ENCODE measurements around the gene KLHL2. TPM values are rescaled to one million over a fixed set of nuclear protein-coding genes. Genes with fewer than 3 reads are reported as not detected.

Gene KLHL2
- total RNA-seq, 1 donor from 2014 or later, result 22.1 TPM

GRCh38 chr4:165185448-165185847, 21.9 kb upstream of the KLHL2 start:
- H3K27ac Mint-ChIP-seq, result no peak overlapping the region

GRCh38 chr4:165190591-165191347, 16.6 kb upstream of the KLHL2 start:
- H3K4me1 Mint-ChIP-seq (ENCODE audit: low read depth), result no peaks in the 10 kb centered on the region
- no peak for DNase-seq (ENCODE audit: low spot score, unreplicated experiment)
- no peak overlapping the region for H3K27ac Mint-ChIP-seq
- H3K27me3 Mint-ChIP-seq, result no peaks in the 10 kb centered on the region
- TF ChIP-seq CTCF (IDR thresholded peaks at IDR 0.05; ENCODE audit: unreplicated experiment), result no peak
- peaks cover 5% of the 10 kb centered on the region for H3K9me3 Mint-ChIP-seq (ENCODE audit: low read depth)
- H3K36me3 Mint-ChIP-seq (ENCODE audit: insufficient read depth), result no peaks in the 10 kb centered on the region
- no peak overlapping the region for H3K4me3 Mint-ChIP-seq (ENCODE audit: low read depth)

More at GRCh38 chr4:165185448-165185847, 21.9 kb upstream of the KLHL2 start:
- Mint-ChIP-seq H3K4me1 (ENCODE audit: low read depth) (no peaks in the 10 kb centered on the region), H3K27me3 (no peaks in the 10 kb centered on the region), H3K9me3 (ENCODE audit: low read depth) (peaks cover 5% of the 10 kb centered on the region), H3K4me3 (ENCODE audit: low read depth) (no peak overlapping the region), H3K36me3 (ENCODE audit: insufficient read depth) (no peaks in the 10 kb centered on the region)
- TF ChIP-seq CTCF (IDR thresholded peaks at IDR 0.05; ENCODE audit: unreplicated experiment), result no peak
- DNase-seq (ENCODE audit: low spot score, unreplicated experiment), result no peak

GRCh38 chr4:165191348-165191656, 16.1 kb upstream of the KLHL2 start:
- peaks cover 5% of the 10 kb centered on the region for H3K9me3 Mint-ChIP-seq (ENCODE audit: low read depth)
- TF ChIP-seq CTCF (IDR thresholded peaks at IDR 0.05; ENCODE audit: unreplicated experiment), result no peak
- no peak overlapping the region for H3K27ac Mint-ChIP-seq
- no peaks in the 10 kb centered on the region for H3K36me3 Mint-ChIP-seq (ENCODE audit: insufficient read depth)
- H3K27me3 Mint-ChIP-seq, result no peaks in the 10 kb centered on the region
- H3K4me3 Mint-ChIP-seq (ENCODE audit: low read depth), result no peak overlapping the region
- H3K4me1 Mint-ChIP-seq (ENCODE audit: low read depth), result no peaks in the 10 kb centered on the region
- no peak for DNase-seq (ENCODE audit: low spot score, unreplicated experiment)

- Mint-ChIP-seq H3K4me1 (ENCODE audit: low read depth) (no peaks in the 10 kb centered on the region), H3K27me3 (no peaks in the 10 kb centered on the region), H3K36me3 (ENCODE audit: insufficient read depth) (no peaks in the 10 kb centered on the region), H3K4me3 (ENCODE audit: low read depth) (no peak overlapping the region), H3K27ac (no peak overlapping the region), H3K9me3 (ENCODE audit: low read depth) (peaks cover 5% of the 10 kb centered on the region)
- no peak for DNase-seq (ENCODE audit: low spot score, unreplicated experiment)
- no peak for TF ChIP-seq CTCF (IDR thresholded peaks at IDR 0.05; ENCODE audit: unreplicated experiment)
These were observed 15.4 kb upstream of the KLHL2 start for GRCh38 chr4:165191814-165192499.

- H3K4me3 Mint-ChIP-seq (ENCODE audit: low read depth), result no peak overlapping the region
- no peaks in the 10 kb centered on the region for H3K36me3 Mint-ChIP-seq (ENCODE audit: insufficient read depth)
- H3K9me3 Mint-ChIP-seq (ENCODE audit: low read depth), result peaks cover 5% of the 10 kb centered on the region
- DNase-seq (ENCODE audit: low spot score, unreplicated experiment), result no peak
- no peak for TF ChIP-seq CTCF (IDR thresholded peaks at IDR 0.05; ENCODE audit: unreplicated experiment)
- H3K27me3 Mint-ChIP-seq, result no peaks in the 10 kb centered on the region
- H3K4me1 Mint-ChIP-seq (ENCODE audit: low read depth), result no peaks in the 10 kb centered on the region
- no peak overlapping the region for H3K27ac Mint-ChIP-seq
These were observed 14.9 kb upstream of the KLHL2 start for GRCh38 chr4:165192500-165192898.
